ENCODE measurements around the gene FAM193A. TPM values are rescaled to one million over a fixed set of nuclear protein-coding genes. Genes with fewer than 3 reads are reported as not detected.

The FAM193A gene
- polyA plus RNA-seq, 1 experiment = 5.9 TPM

DNA sequence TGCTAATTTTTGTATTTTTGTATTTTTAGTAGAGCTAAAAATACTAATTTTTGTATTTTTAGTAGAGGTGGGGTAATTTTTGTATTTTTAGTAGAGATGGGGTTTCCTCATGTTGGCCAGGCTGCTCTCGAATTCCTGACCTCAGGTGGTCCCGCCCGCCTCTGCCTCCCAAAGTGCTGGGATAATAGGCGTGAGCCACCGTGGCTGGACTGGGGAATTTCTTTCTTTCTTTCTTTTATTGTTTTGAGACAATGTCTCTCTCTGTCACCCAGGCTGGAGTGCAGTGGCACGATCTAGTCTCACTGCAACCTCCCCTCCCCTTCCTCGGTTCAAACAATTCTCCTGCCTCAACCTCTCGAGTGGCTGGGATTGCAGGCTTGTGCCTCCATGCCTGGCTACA, 83.0 kb downstream of the FAM193A start:
- Histone ChIP-seq H3K27me3 (ENCODE audit: control insufficient read depth, insufficient read depth, low read length) (no peaks in the 10 kb centered on the region), H3K9me3 (ENCODE audit: control insufficient read depth, insufficient read depth, low read length) (no peaks in the 10 kb centered on the region), H3K27ac (ENCODE audit: low read depth, low read length) (no peak overlapping the region), H3K4me3 (ENCODE audit: low read depth, low read length) (no peak overlapping the region)
- POLR2A ChIA-PET = no interaction called here
- DNase-seq (ENCODE audit: low read depth, low spot score) = no peak
- TF ChIP-seq CTCF (IDR thresholded peaks at IDR 0.05; ENCODE audit: low read depth, low read length) = no peak
- CTCF ChIA-PET = no interaction called here

DNA sequence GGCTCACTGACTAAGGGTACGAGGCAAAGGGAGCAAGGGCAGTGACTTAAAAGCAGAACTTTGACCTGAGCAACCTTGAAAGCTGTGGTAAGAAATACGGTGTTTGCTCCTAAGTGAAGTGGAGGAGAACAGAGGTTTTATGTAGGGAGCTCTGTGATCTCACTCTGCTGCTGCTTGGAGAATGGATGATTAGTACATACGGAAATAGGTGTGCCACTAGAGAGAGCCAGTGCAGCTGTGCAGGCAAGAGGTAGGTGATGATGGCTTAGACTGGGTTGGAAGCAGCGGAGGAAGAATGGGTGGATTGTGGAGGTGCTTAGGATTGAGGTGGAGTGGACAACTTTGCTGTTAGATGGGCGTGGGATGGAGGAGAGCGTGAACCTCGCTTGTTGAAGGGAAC, 85.0 kb downstream of the FAM193A start:
- ChIA-PET CTCF (no interaction called here), POLR2A (no interaction called here)
- no peak for DNase-seq (ENCODE audit: low read depth, low spot score)
- no peak for TF ChIP-seq CTCF (IDR thresholded peaks at IDR 0.05; ENCODE audit: low read depth, low read length)
- no peaks in the 10 kb centered on the region for H3K27me3 ChIP-seq (ENCODE audit: control insufficient read depth, insufficient read depth, low read length)
- no peak overlapping the region for H3K27ac ChIP-seq (ENCODE audit: low read depth, low read length)
- H3K9me3 ChIP-seq (ENCODE audit: control insufficient read depth, insufficient read depth, low read length) = no peaks in the 10 kb centered on the region
- H3K4me3 ChIP-seq (ENCODE audit: low read depth, low read length) = no peak overlapping the region

DNA sequence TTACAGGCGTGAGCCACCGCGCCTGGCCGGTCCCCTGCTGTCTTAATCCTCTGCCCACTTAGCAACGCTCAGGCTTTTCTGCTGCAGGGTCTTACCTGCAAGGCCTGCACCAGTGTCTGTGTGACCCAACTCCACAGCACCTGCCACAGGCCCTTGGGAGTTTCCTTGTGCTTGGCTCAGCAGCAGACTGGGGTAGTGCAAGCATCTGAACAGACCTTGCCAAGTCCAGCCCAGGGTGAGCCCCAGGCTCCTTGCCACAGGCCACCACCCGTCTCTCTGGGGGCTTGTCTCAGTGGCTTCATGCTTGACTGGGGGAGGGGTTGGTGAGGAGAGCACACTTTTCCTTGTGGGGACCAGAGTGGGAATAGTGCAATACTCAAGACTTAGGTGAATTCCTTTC, 87.0 kb downstream of the FAM193A start:
- H3K9me3 ChIP-seq (ENCODE audit: control insufficient read depth, insufficient read depth, low read length) = no peaks in the 10 kb centered on the region
- no peak for TF ChIP-seq CTCF (IDR thresholded peaks at IDR 0.05; ENCODE audit: low read depth, low read length)
- ChIA-PET CTCF (no interaction called here), POLR2A (no interaction called here)
- H3K27me3 ChIP-seq (ENCODE audit: control insufficient read depth, insufficient read depth, low read length) = no peaks in the 10 kb centered on the region
- DNase-seq (ENCODE audit: low read depth, low spot score) = no peak
- H3K27ac ChIP-seq (ENCODE audit: low read depth, low read length) = no peak overlapping the region
- no peak overlapping the region for H3K4me3 ChIP-seq (ENCODE audit: low read depth, low read length)

- peak overlapping the region; percentile 31 for H3K27ac ChIP-seq (ENCODE audit: low read depth, low read length)
- no peaks in the 10 kb centered on the region for H3K9me3 ChIP-seq (ENCODE audit: control insufficient read depth, insufficient read depth, low read length)
- POLR2A ChIA-PET = no interaction called here
- no peak for DNase-seq (ENCODE audit: low read depth, low spot score)
- H3K4me3 ChIP-seq (ENCODE audit: low read depth, low read length) = no peak overlapping the region
- CTCF ChIA-PET = no interaction called here
- H3K27me3 ChIP-seq (ENCODE audit: control insufficient read depth, insufficient read depth, low read length) = no peaks in the 10 kb centered on the region
- TF ChIP-seq CTCF (IDR thresholded peaks at IDR 0.05; ENCODE audit: low read depth, low read length) = no peak
These were observed 88.5 kb downstream of the FAM193A start for GRCh38 chr4:2624782-2625530.

DNA sequence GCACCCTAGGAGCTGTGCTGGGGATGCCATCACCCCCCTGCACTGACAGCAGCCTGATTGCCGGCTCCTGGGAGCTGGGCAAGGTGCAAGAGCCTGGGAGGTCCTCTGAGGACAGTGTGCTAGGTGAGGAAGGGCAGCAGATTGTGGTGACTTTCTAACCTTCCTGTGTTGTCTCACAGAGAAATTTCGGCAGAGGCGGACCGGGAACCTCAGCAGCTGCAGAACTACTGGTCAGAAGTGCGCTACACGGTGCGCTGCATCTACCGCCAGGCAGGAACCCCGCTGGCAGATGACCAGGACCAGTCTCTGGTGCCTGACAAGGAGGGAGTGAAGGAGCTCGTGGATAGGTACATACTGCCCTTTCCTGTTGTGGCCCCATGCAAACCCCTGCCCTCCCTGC, 89.8 kb downstream of the FAM193A start:
- ChIA-PET POLR2A (no interaction called here), CTCF (no interaction called here)

More for the DNA sequence above, 89.8 kb downstream of the FAM193A start:
- H3K27ac ChIP-seq (ENCODE audit: low read depth, low read length) = no peak overlapping the region
- no peaks in the 10 kb centered on the region for H3K27me3 ChIP-seq (ENCODE audit: control insufficient read depth, insufficient read depth, low read length)
- H3K9me3 ChIP-seq (ENCODE audit: control insufficient read depth, insufficient read depth, low read length) = no peaks in the 10 kb centered on the region
- TF ChIP-seq CTCF (IDR thresholded peaks at IDR 0.05; ENCODE audit: low read depth, low read length) = no peak
- H3K4me3 ChIP-seq (ENCODE audit: low read depth, low read length) = no peak overlapping the region
- no peak for DNase-seq (ENCODE audit: low read depth, low spot score)

Measured in AG04450 (cell line).